SK-N-SH treated with all-trans-retinoic acid at 6 μM for 48 hours (cell line): ENCODE data around the gene OTUD5.

Source experiments
- ARNTL ChIP-seq: fragments of 450-650 bp; formaldehyde crosslinking; IDR thresholded peaks from 2 replicates; pipeline ENCODE4 v1.5.0; 2020; ENCODE audit warnings: low read depth, mild to moderate bottlenecking, moderate library complexity, borderline replicate concordance
- ISL1 ChIP-seq: fragments of 250-450 bp; sonication (Bioruptor Pico); IDR thresholded peaks from 2 replicates; pipeline ENCODE4 v2.1.2; 2022; ENCODE audit warnings: mild to moderate bottlenecking, moderate library complexity
- ZNF70 ChIP-seq: fragments of 450-650 bp; formaldehyde crosslinking; IDR thresholded peaks from 2 replicates; pipeline ENCODE4 v1.5.0; 2020; ENCODE audit warnings: mild to moderate bottlenecking, moderate library complexity
- TF ChIP-seq, protein P1 (sequence below): fragments of 250-450 bp; sonication (Bioruptor Pico); IDR thresholded peaks from 2 replicates; pipeline ENCODE4 v1.5.1; 2021; ENCODE audit warnings: mild to moderate bottlenecking, moderate library complexity

DNA sequence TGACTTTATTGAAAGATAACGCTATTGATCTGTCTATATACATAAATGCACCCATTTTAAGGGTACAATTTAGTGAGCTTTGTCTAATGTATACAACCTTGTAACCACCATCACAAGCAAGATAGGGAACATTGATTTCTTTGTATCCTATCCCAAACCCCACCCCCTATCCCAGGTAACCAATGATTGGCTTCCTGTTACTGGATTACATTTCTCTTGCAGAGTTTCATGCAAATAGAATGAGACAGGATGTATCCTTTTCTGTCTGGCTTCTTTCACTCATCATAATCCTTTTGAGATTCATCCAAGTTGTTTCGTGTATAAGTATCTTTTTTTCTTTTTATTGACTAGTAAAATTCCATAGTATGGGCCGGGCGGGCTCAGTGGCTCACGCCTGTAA lies 46.3 kb upstream of the OTUD5 start:
- TF ChIP-seq, protein P1, sequence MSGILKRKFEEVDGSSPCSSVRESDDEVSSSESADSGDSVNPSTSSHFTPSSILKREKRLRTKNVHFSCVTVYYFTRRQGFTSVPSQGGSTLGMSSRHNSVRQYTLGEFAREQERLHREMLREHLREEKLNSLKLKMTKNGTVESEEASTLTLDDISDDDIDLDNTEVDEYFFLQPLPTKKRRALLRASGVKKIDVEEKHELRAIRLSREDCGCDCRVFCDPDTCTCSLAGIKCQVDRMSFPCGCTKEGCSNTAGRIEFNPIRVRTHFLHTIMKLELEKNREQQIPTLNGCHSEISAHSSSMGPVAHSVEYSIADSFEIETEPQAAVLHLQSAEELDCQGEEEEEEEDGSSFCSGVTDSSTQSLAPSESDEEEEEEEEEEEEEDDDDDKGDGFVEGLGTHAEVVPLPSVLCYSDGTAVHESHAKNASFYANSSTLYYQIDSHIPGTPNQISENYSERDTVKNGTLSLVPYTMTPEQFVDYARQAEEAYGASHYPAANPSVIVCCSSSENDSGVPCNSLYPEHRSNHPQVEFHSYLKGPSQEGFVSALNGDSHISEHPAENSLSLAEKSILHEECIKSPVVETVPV = no peak
- no peak for TF ChIP-seq ZNF70
- TF ChIP-seq ISL1 (CRISPR knock-in tag) = no peak
- TF ChIP-seq ARNTL (CRISPR knock-in tag) = no peak
